Esophagus muscularis mucosa (tissue), 3 donors: ENCODE measurements around the gene SLC39A11.

ENCODE experiments used
- POLR2AphosphoS5 ChIP-seq, 2 donors: sonication (generic); formaldehyde crosslinking; IDR thresholded peaks; one replicate each; pipeline ENCODE4 v1.6.1; 2017; ENCODE audit warnings: antibody characterized with exemption in 2 of 2
- TF ChIP-seq, protein P1 (sequence below), 3 experiments: fragments of 200-600 bp in 2 of 3; fragments of 450-650 bp in 1 of 3; sonication (generic) in 2 of 3; IDR thresholded peaks; one replicate each; pipeline ENCODE4 v1.5.1; 2017 to 2019; ENCODE audit warnings: antibody characterized with exemption in 3 of 3, mild to moderate bottlenecking in 2 of 3, moderate library complexity in 1 of 3

- TF ChIP-seq, protein P1, sequence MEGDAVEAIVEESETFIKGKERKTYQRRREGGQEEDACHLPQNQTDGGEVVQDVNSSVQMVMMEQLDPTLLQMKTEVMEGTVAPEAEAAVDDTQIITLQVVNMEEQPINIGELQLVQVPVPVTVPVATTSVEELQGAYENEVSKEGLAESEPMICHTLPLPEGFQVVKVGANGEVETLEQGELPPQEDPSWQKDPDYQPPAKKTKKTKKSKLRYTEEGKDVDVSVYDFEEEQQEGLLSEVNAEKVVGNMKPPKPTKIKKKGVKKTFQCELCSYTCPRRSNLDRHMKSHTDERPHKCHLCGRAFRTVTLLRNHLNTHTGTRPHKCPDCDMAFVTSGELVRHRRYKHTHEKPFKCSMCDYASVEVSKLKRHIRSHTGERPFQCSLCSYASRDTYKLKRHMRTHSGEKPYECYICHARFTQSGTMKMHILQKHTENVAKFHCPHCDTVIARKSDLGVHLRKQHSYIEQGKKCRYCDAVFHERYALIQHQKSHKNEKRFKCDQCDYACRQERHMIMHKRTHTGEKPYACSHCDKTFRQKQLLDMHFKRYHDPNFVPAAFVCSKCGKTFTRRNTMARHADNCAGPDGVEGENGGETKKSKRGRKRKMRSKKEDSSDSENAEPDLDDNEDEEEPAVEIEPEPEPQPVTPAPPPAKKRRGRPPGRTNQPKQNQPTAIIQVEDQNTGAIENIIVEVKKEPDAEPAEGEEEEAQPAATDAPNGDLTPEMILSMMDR (IDR thresholded peaks at IDR 0.05) = no peak
- no peak for TF ChIP-seq POLR2AphosphoS5 (IDR thresholded peaks at IDR 0.05)
Observed at GRCh38 chr17:72988451-72988850, 104.0 kb downstream of the SLC39A11 start.
